WTC11 (cell line): Measurements from ENCODE around the gene CDKN1C.
A peak's percentile ranks its signal among the peaks of the same experiment; 100 is the strongest.

Source experiments
- ATF1 ChIP-seq: sonication (generic); formaldehyde crosslinking; IDR thresholded peaks from 2 replicates; pipeline ENCODE4 v1.8.1; 2023; ENCODE audit warnings: mild to moderate bottlenecking, moderate library complexity, missing genetic modification reagents
- ATF3 ChIP-seq: sonication (generic); formaldehyde crosslinking; conservative IDR thresholded peaks from 2 replicates; pipeline ENCODE4 v1.8.1; 2022; ENCODE audit warnings: mild to moderate bottlenecking, missing genetic modification reagents
- CTCF ChIP-seq: fragments of 200-600 bp; IDR thresholded peaks from 2 replicates; pipeline ENCODE4 v1.8.0; 2022; ENCODE audit warnings: antibody characterized with exemption
- ESRRA ChIP-seq: sonication (generic); formaldehyde crosslinking; IDR thresholded peaks from 2 replicates; pipeline ENCODE4 v1.8.1; 2022; ENCODE audit warnings: mild to moderate bottlenecking, missing genetic modification reagents, borderline replicate concordance
- NFYB ChIP-seq: sonication (generic); formaldehyde crosslinking; conservative IDR thresholded peaks from 2 replicates; pipeline ENCODE4 v1.8.0; 2022; ENCODE audit warnings: low read depth, missing genetic modification reagents
- NR2C2 ChIP-seq: sonication (generic); formaldehyde crosslinking; IDR thresholded peaks from 2 replicates; pipeline ENCODE4 v1.8.0; 2022; ENCODE audit warnings: mild to moderate bottlenecking, missing genetic modification reagents
- OVOL2 ChIP-seq: fragments of 250-450 bp; sonication (Bioruptor Pico); IDR thresholded peaks from 2 replicates; pipeline ENCODE4 v1.9.0; 2021; ENCODE audit warnings: mild to moderate bottlenecking, borderline replicate concordance
- USF1 ChIP-seq: sonication (generic); formaldehyde crosslinking; IDR thresholded peaks from 2 replicates; pipeline ENCODE4 v1.8.0; 2022; ENCODE audit warnings: mild to moderate bottlenecking, missing genetic modification reagents
- USF2 ChIP-seq: sonication (generic); formaldehyde crosslinking; IDR thresholded peaks from 2 replicates; pipeline ENCODE4 v1.8.1; 2023; ENCODE audit warnings: mild to moderate bottlenecking, missing genetic modification reagents, moderate library complexity
- ZNF317 ChIP-seq: sonication (generic); formaldehyde crosslinking; IDR thresholded peaks from 2 replicates; pipeline ENCODE4 v1.8.1; 2023; ENCODE audit warnings: low read depth, mild to moderate bottlenecking, moderate library complexity, missing genetic modification reagents, borderline replicate concordance
- ZNF423 ChIP-seq: fragments of 250-450 bp; sonication (Bioruptor Pico); IDR thresholded peaks from 2 replicates; pipeline ENCODE4 v2.1.2; 2022; ENCODE audit warnings: mild to moderate bottlenecking, moderate library complexity

GRCh38 chr11:2930704-2931419 lies 45.3 kb upstream of the CDKN1C start:
- TF ChIP-seq CTCF (peak; percentile 76), USF2 (no peak), OVOL2 (CRISPR knock-in tag) (no peak), ESRRA (CRISPR knock-in tag) (no peak), ZNF317 (CRISPR knock-in tag) (no peak), ATF3 (CRISPR knock-in tag) (no peak), NR2C2 (CRISPR knock-in tag) (no peak), USF1 (CRISPR knock-in tag) (no peak), NFYB (CRISPR knock-in tag) (no peak), ZNF423 (CRISPR knock-in tag) (peak; percentile 8; the same call in 1 of the 2 replicates), ATF1 (no peak)
